SU-DHL-6 (cell line): Measurements from ENCODE around the gene PLEKHA5.

ENCODE experiments used
- H2AFZ ChIP-seq: fragments of 200-600 bp; sonication (generic); 2 replicates; pipeline ENCODE4 v1.6.1; 2014; ENCODE audit warnings: low read depth, mild to moderate bottlenecking, moderate library complexity, mixed read lengths, antibody characterized with exemption, low read length; ENCODE audit not compliant: severe bottlenecking
- H3F3A ChIP-seq: fragments of 200-600 bp; shearing (Covaris generic); 2 replicates; pipeline ENCODE4 v1.6.0; 2016; ENCODE audit warnings: antibody characterized with exemption, mild to moderate bottlenecking; ENCODE audit not compliant: insufficient read depth
- H3K27ac ChIP-seq: fragments of 200-600 bp; sonication (generic); 2 replicates; pipeline ENCODE4 v1.5.1; 2016; ENCODE audit warnings: low read depth, mild to moderate bottlenecking, low read length, moderate library complexity, mixed read lengths
- H3K27me3 ChIP-seq: fragments of 200-600 bp; sonication (generic), shearing (Covaris generic); 2 replicates; pipeline ENCODE4 v1.6.0; 2014; ENCODE audit warnings: mild to moderate bottlenecking, low read length
- H3K36me3 ChIP-seq: fragments of 200-600 bp; sonication (generic); 2 replicates; pipeline ENCODE4 v1.6.1; 2014; ENCODE audit warnings: mild to moderate bottlenecking, low read length, mixed read lengths
- H3K4me2 ChIP-seq: fragments of 300-600, 200-600 bp; shearing (Covaris generic), sonication (generic); 2 replicates; pipeline ENCODE4 v1.6.0; 2014; ENCODE audit warnings: low read length, low read depth, mild to moderate bottlenecking; ENCODE audit not compliant: poor library complexity, severe bottlenecking
- H3K4me3 ChIP-seq: fragments of 200-600 bp; sonication (generic); 2 replicates; pipeline ENCODE4 v1.5.1; 2014; ENCODE audit warnings: antibody characterized with exemption, low read length, mild to moderate bottlenecking, mixed read lengths; ENCODE audit not compliant: insufficient read depth, poor library complexity, severe bottlenecking
- H3K79me2 ChIP-seq: fragments of 200-600 bp; sonication (generic); 2 replicates; pipeline ENCODE4 v1.6.1; 2014; ENCODE audit warnings: mild to moderate bottlenecking, low read length, moderate library complexity; ENCODE audit not compliant: insufficient read depth
- H3K9ac ChIP-seq: fragments of 200-600 bp; sonication (generic); 2 replicates; pipeline ENCODE4 v1.7.0; 2014; ENCODE audit warnings: mild to moderate bottlenecking, low read length
- H3K9me2 ChIP-seq: fragments of 200-600 bp; sonication (generic); replicated peaks from 2 replicates; pipeline ENCODE4 v1.6.1; 2014; ENCODE audit warnings: low read length; ENCODE audit not compliant: insufficient read depth
- H3K9me3 ChIP-seq: fragments of 200-600 bp; sonication (generic); 2 replicates; pipeline ENCODE4 v1.6.1; 2014; ENCODE audit warnings: low read length, mixed read lengths; ENCODE audit not compliant: insufficient read depth
- H4K20me1 ChIP-seq: fragments of 200-600 bp; sonication (generic); 2 replicates; pipeline ENCODE4 v1.6.1; 2014; ENCODE audit warnings: low read depth, mild to moderate bottlenecking, antibody characterized with exemption, low read length, moderate library complexity, mixed read lengths
- EZH2phosphoT487 ChIP-seq: fragments of 200-600 bp; sonication (generic), shearing (Covaris generic); conservative IDR thresholded peaks from 2 replicates; pipeline ENCODE4 v1.6.1; 2018; ENCODE audit warnings: mild to moderate bottlenecking, antibody characterized with exemption, low read length, moderate library complexity, mixed read lengths
- TF ChIP-seq, protein P1 (sequence below): fragments of 200-600 bp; sonication (generic); IDR thresholded peaks from one replicate; pipeline ENCODE4 v1.5.1; 2017; ENCODE audit warnings: antibody characterized with exemption, mild to moderate bottlenecking, low read length, moderate library complexity; ENCODE audit not compliant: insufficient read depth, poor library complexity, severe bottlenecking

Gene PLEKHA5

DNA sequence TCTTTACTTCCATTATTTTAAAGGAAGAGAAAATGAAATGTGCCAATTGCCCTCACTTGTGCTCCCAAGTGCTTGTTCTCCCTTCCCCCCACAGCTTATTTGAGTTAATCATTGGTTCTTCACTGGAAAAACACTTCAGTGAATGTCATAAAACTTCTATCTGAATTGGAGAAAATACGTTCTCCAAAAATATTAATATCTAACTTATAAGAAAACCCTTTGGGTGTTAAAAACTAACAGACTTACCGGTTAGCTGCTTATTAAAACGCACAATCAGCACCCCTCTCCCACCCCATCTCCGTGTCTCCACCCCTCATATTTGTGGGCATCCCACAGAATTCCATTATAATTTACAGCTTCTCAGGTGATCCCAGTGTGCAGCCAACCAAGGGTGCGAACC lies 31.7 kb downstream of the PLEKHA5 start:
- H3K4me3 ChIP-seq = no peak overlapping the region
- H4K20me1 ChIP-seq = no peaks in the 10 kb centered on the region
- H3K36me3 ChIP-seq = no peaks in the 10 kb centered on the region
- H2AFZ ChIP-seq = no peak overlapping the region
- no peaks in the 10 kb centered on the region for H3K27me3 ChIP-seq
- no peak overlapping the region for H3K9ac ChIP-seq
- no peaks in the 10 kb centered on the region for H3K79me2 ChIP-seq
- H3K9me2 ChIP-seq = no peaks in the 10 kb centered on the region
- H3K9me3 ChIP-seq = no peaks in the 10 kb centered on the region
- no peaks in the 10 kb centered on the region for H3F3A ChIP-seq
- H3K27ac ChIP-seq = no peak overlapping the region
- no peak overlapping the region for H3K4me2 ChIP-seq
- TF ChIP-seq, protein P1, sequence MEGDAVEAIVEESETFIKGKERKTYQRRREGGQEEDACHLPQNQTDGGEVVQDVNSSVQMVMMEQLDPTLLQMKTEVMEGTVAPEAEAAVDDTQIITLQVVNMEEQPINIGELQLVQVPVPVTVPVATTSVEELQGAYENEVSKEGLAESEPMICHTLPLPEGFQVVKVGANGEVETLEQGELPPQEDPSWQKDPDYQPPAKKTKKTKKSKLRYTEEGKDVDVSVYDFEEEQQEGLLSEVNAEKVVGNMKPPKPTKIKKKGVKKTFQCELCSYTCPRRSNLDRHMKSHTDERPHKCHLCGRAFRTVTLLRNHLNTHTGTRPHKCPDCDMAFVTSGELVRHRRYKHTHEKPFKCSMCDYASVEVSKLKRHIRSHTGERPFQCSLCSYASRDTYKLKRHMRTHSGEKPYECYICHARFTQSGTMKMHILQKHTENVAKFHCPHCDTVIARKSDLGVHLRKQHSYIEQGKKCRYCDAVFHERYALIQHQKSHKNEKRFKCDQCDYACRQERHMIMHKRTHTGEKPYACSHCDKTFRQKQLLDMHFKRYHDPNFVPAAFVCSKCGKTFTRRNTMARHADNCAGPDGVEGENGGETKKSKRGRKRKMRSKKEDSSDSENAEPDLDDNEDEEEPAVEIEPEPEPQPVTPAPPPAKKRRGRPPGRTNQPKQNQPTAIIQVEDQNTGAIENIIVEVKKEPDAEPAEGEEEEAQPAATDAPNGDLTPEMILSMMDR = no peak
- no peak for TF ChIP-seq EZH2phosphoT487

DNA sequence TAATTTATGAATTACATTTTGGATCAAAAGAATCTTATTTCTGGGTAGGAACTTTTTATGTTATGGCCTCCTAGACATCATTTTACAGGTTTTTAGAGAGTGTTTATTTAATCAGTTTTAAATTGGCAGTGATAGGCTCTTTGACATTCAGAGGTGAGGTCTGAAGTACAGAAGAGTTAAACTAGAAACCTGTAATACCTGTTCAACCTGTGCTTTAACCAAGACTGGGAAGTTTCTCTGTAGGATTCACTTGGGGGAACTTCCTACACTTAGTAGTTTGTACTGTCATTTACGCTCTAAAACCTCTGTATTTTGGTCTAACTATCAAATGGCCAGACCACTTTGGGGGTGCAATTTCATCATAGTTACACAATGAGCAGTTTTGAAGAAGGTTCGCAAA lies 35.9 kb downstream of the PLEKHA5 start:
- TF ChIP-seq, protein P1 = no peak
- no peak for TF ChIP-seq EZH2phosphoT487
- Histone ChIP-seq H3K27ac (no peak overlapping the region), H3K9me3 (no peaks in the 10 kb centered on the region), H2AFZ (no peak overlapping the region), H3K79me2 (no peaks in the 10 kb centered on the region), H3F3A (no peaks in the 10 kb centered on the region), H3K27me3 (no peaks in the 10 kb centered on the region), H3K4me2 (no peak overlapping the region), H3K4me3 (no peak overlapping the region), H3K9ac (no peak overlapping the region), H4K20me1 (no peaks in the 10 kb centered on the region), H3K9me2 (no peaks in the 10 kb centered on the region), H3K36me3 (no peaks in the 10 kb centered on the region)

DNA sequence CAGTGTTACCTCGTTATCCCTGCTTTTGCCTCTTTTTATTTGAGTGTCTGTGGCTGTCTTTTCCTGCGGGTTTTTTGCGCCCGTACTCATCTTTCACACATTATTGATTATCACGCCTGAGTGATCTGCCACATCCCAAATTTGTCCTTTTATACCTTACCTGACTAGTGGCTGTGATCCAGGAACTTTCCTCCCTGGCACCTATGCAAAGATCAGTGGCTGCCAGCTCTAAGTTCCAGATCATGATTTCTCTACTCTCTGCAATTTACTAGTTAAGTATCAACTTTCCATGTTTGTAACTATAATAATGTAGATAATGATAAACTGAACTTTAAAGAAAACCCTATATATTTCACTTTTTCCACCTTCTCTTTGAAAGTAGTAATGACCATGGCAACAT lies 36.9 kb downstream of the PLEKHA5 start:
- no peaks in the 10 kb centered on the region for H3K9me2 ChIP-seq
- no peaks in the 10 kb centered on the region for H4K20me1 ChIP-seq
- no peaks in the 10 kb centered on the region for H3K27me3 ChIP-seq
- no peak overlapping the region for H3K4me3 ChIP-seq
- H2AFZ ChIP-seq = no peak overlapping the region
- H3K27ac ChIP-seq = no peak overlapping the region
- no peak overlapping the region for H3K9ac ChIP-seq
- TF ChIP-seq EZH2phosphoT487 = no peak
- TF ChIP-seq, protein P1 = no peak
- H3K79me2 ChIP-seq = no peaks in the 10 kb centered on the region
- no peaks in the 10 kb centered on the region for H3K36me3 ChIP-seq
- H3K9me3 ChIP-seq = no peaks in the 10 kb centered on the region
- H3K4me2 ChIP-seq = no peak overlapping the region
- no peaks in the 10 kb centered on the region for H3F3A ChIP-seq

DNA sequence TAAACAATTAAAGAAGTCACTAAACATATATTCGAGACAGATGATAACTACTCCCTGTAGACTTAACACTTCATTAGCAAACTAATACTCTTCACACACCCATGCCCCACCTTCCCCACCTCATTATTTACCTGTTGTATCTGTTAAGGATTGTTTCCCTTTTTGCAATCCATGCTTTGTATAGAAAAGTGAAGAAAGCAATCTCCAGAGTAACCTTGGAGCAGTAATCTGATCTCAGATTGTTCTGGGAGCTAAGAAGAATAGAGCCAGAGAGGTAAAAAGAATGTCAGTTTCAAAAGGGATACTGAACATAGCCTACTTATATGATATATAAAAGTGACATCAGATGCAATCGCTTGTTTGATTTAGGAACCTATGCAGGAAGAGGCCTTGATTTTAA lies 37.4 kb downstream of the PLEKHA5 start:
- TF ChIP-seq EZH2phosphoT487 = no peak
- TF ChIP-seq, protein P1 = no peak
- H3K9ac ChIP-seq = no peak overlapping the region
- no peak overlapping the region for H3K4me3 ChIP-seq
- H4K20me1 ChIP-seq = no peaks in the 10 kb centered on the region
- H3K9me3 ChIP-seq = no peaks in the 10 kb centered on the region
- H3K4me2 ChIP-seq = no peak overlapping the region
- H2AFZ ChIP-seq = no peak overlapping the region
- no peak overlapping the region for H3K27ac ChIP-seq
- H3K36me3 ChIP-seq = no peaks in the 10 kb centered on the region
- H3K79me2 ChIP-seq = no peaks in the 10 kb centered on the region
- no peaks in the 10 kb centered on the region for H3F3A ChIP-seq
- no peaks in the 10 kb centered on the region for H3K27me3 ChIP-seq
- no peaks in the 10 kb centered on the region for H3K9me2 ChIP-seq
